ENCODE data around the gene CCDC121.
A peak's percentile ranks its signal among the peaks of the same experiment; 100 is the strongest.

DNA sequence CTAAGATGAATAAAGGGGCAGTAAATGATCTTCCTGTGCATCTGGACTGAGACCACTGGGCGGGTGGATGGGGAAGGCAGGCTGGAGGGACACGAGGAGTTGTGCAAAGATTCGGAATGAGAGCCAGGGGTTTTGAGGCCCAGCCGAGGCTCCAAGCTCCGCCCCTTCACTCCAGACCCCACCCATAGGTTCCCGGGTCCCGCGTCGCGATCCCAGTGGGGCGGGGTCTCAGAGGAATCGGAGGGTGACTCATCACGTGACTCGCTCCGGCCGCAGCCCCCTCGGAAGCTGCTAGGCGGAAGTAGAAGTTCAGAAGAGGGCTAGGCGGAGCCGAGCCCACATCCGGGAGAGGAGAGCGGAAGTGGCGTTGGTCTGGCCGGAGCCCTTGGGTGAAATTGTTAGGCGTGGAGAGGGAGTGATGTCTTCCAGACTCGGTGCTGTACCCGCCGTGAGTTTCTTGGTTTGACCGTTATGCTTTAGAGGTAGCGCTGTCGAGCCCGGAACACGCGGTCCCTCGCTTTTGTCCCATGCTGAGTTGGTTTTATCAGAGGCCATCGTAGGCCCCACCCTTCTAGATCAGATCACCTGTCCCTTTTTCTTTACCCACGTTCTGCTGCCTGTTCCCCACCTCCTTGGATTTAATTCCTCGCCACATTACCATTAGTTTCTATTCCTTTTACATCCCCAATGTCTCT lies 46.0 kb downstream of the CCDC121 start, which contains the start of gene ZNF512:
- no peak for TF ChIP-seq REPIN1 (tag by site-specific recombination; IDR thresholded peaks at IDR 0.05; ENCODE audit: low read depth)
- no peak for TF ChIP-seq TCF7L2 (IDR thresholded peaks at IDR 0.05; ENCODE audit: borderline replicate concordance, low read depth, low read length)
- TF ChIP-seq, protein P1, sequence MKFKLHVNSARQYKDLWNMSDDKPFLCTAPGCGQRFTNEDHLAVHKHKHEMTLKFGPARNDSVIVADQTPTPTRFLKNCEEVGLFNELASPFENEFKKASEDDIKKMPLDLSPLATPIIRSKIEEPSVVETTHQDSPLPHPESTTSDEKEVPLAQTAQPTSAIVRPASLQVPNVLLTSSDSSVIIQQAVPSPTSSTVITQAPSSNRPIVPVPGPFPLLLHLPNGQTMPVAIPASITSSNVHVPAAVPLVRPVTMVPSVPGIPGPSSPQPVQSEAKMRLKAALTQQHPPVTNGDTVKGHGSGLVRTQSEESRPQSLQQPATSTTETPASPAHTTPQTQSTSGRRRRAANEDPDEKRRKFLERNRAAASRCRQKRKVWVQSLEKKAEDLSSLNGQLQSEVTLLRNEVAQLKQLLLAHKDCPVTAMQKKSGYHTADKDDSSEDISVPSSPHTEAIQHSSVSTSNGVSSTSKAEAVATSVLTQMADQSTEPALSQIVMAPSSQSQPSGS (tag by site-specific recombination; IDR thresholded peaks at IDR 0.05; ENCODE audit: low read depth), result no peak
- TF ChIP-seq, protein P2, sequence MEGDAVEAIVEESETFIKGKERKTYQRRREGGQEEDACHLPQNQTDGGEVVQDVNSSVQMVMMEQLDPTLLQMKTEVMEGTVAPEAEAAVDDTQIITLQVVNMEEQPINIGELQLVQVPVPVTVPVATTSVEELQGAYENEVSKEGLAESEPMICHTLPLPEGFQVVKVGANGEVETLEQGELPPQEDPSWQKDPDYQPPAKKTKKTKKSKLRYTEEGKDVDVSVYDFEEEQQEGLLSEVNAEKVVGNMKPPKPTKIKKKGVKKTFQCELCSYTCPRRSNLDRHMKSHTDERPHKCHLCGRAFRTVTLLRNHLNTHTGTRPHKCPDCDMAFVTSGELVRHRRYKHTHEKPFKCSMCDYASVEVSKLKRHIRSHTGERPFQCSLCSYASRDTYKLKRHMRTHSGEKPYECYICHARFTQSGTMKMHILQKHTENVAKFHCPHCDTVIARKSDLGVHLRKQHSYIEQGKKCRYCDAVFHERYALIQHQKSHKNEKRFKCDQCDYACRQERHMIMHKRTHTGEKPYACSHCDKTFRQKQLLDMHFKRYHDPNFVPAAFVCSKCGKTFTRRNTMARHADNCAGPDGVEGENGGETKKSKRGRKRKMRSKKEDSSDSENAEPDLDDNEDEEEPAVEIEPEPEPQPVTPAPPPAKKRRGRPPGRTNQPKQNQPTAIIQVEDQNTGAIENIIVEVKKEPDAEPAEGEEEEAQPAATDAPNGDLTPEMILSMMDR (tag by site-specific recombination; IDR thresholded peaks at IDR 0.05), result peak; percentile 60
- no peak for TF ChIP-seq ZNF623 (tag by site-specific recombination; IDR thresholded peaks at IDR 0.05)
- TF ChIP-seq, protein P3, sequence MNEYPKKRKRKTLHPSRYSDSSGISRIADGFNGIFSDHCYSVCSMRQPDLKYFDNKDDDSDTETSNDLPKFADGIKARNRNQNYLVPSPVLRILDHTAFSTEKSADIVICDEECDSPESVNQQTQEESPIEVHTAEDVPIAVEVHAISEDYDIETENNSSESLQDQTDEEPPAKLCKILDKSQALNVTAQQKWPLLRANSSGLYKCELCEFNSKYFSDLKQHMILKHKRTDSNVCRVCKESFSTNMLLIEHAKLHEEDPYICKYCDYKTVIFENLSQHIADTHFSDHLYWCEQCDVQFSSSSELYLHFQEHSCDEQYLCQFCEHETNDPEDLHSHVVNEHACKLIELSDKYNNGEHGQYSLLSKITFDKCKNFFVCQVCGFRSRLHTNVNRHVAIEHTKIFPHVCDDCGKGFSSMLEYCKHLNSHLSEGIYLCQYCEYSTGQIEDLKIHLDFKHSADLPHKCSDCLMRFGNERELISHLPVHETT (tag by site-specific recombination; IDR thresholded peaks at IDR 0.05), result no peak
- TF ChIP-seq, protein P4, sequence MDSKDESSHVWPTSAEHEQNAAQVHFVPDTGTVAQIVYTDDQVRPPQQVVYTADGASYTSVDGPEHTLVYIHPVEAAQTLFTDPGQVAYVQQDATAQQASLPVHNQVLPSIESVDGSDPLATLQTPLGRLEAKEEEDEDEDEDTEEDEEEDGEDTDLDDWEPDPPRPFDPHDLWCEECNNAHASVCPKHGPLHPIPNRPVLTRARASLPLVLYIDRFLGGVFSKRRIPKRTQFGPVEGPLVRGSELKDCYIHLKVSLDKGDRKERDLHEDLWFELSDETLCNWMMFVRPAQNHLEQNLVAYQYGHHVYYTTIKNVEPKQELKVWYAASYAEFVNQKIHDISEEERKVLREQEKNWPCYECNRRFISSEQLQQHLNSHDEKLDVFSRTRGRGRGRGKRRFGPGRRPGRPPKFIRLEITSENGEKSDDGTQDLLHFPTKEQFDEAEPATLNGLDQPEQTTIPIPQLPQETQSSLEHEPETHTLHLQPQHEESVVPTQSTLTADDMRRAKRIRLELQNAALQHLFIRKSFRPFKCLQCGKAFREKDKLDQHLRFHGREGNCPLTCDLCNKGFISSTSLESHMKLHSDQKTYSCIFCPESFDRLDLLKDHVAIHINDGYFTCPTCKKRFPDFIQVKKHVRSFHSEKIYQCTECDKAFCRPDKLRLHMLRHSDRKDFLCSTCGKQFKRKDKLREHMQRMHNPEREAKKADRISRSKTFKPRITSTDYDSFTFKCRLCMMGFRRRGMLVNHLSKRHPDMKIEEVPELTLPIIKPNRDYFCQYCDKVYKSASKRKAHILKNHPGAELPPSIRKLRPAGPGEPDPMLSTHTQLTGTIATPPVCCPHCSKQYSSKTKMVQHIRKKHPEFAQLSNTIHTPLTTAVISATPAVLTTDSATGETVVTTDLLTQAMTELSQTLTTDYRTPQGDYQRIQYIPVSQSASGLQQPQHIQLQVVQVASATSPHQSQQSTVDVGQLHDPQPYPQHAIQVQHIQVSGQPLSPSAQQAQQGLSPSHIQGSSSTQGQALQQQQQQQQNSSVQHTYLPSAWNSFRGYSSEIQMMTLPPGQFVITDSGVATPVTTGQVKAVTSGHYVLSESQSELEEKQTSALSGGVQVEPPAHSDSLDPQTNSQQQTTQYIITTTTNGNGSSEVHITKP (tag by site-specific recombination; IDR thresholded peaks at IDR 0.05), result peak; percentile 71
- TF ChIP-seq ZNF791 (tag by site-specific recombination; IDR thresholded peaks at IDR 0.05), result no peak
- TF ChIP-seq ZBTB17 (tag by site-specific recombination; IDR thresholded peaks at IDR 0.05), result peak; percentile 76
